HEK293T (cell line): ENCODE measurements around the gene CREB3L4.

ENCODE experiments used
- CTCF ChIA-PET: fragments of 350-600 bp; formaldehyde crosslinking; extraction: SDS; loops from one replicate; lab custom pipeline; 2021; ENCODE audit warnings: antibody characterized with exemption, inconsistent platforms; lab: Yijun Ruan, JAX
- POLR2A ChIA-PET: fragments of 350-600 bp; formaldehyde crosslinking; extraction: SDS; loops from one replicate; lab custom pipeline; 2020; ENCODE audit warnings: antibody characterized with exemption, inconsistent platforms; lab: Yijun Ruan, JAX
- DNase-seq: peaks from one replicate; pipeline ENCODE4 v3.0.0; 2012; ENCODE audit warnings: mixed read lengths; ENCODE audit errors: extremely low spot score
- ARNT ChIP-seq: fragments of 450-650 bp; IDR thresholded peaks from 2 replicates; pipeline ENCODE4 v1.6.1; 2017; ENCODE audit warnings: mild to moderate bottlenecking
- BHLHE40 ChIP-seq: fragments of 450-650 bp; IDR thresholded peaks from 2 replicates; pipeline ENCODE4 v1.6.1; 2016; ENCODE audit warnings: mild to moderate bottlenecking, moderate library complexity, borderline replicate concordance
- CTBP1 ChIP-seq: fragments of 450-650 bp; IDR thresholded peaks from 2 replicates; pipeline ENCODE4 v1.6.1; 2016; ENCODE audit warnings: borderline replicate concordance
- ELF4 ChIP-seq: fragments of 450-650 bp; IDR thresholded peaks from 2 replicates; pipeline ENCODE4 v1.6.1; 2017; ENCODE audit warnings: antibody characterized with exemption
- FOXA1 ChIP-seq: fragments of 450-650 bp; IDR thresholded peaks from 2 replicates; pipeline ENCODE4 v1.6.1; 2016; ENCODE audit warnings: mild to moderate bottlenecking
- FOXK2 ChIP-seq: fragments of 450-650 bp; IDR thresholded peaks from 2 replicates; pipeline ENCODE4 v1.6.1; 2016; ENCODE audit warnings: mild to moderate bottlenecking
- FOXM1 ChIP-seq: fragments of 450-650 bp; IDR thresholded peaks from 2 replicates; pipeline ENCODE4 v1.6.1; 2017; ENCODE audit warnings: mild to moderate bottlenecking, borderline replicate concordance
- HDGF ChIP-seq: fragments of 450-650 bp; IDR thresholded peaks from 2 replicates; pipeline ENCODE4 v1.6.1; 2017; ENCODE audit warnings: antibody characterized with exemption, borderline replicate concordance
- L3MBTL2 ChIP-seq: fragments of 450-650 bp; conservative IDR thresholded peaks from 2 replicates; pipeline ENCODE4 v1.6.1; 2016; ENCODE audit warnings: mild to moderate bottlenecking
- LEF1 ChIP-seq: fragments of 450-650 bp; IDR thresholded peaks from 2 replicates; pipeline ENCODE4 v1.6.1; 2017; ENCODE audit warnings: mild to moderate bottlenecking, borderline replicate concordance
- NFRKB ChIP-seq: fragments of 450-650 bp; IDR thresholded peaks from 2 replicates; pipeline ENCODE4 v1.6.1; 2016; ENCODE audit warnings: mild to moderate bottlenecking, moderate library complexity
- SP1 ChIP-seq: fragments of 450-650 bp; IDR thresholded peaks from 2 replicates; pipeline ENCODE4 v1.6.1; 2017
- SUZ12 ChIP-seq: fragments of 450-650 bp; IDR thresholded peaks from 2 replicates; pipeline ENCODE4 v1.6.1; 2016; ENCODE audit warnings: mild to moderate bottlenecking
- TARDBP ChIP-seq: fragments of 450-650 bp; IDR thresholded peaks from 2 replicates; pipeline ENCODE4 v1.6.1; 2016
- ZNF384 ChIP-seq: fragments of 450-650 bp; IDR thresholded peaks from 2 replicates; pipeline ENCODE4 v1.6.1; 2016
- TF ChIP-seq, protein P1 (sequence below): fragments of 450-650 bp; IDR thresholded peaks from 2 replicates; pipeline ENCODE4 v1.6.1; 2016

The CREB3L4 gene

DNA sequence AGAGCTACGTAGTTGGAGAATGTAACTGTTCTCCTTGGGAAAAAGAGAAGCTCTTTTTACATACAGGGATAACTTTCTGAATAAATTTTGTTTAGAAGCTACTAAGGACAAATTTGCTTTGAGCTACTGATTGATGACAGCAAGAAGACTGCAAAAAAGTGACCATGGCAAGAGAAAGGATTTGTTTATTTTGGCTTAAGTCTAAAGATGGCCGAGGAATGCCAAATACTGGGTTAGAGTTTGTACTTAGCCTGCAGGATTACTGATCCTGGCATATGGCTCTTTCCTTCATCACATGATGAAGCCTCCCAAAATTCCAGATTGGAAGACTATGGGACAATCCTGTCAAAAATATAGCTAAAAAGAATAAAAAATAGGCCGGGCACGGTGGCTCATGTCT is 51.6 kb downstream of the CREB3L4 start:
- ChIA-PET CTCF (interaction anchor here (0.5 to 0.6 kb wide), 2 partner anchors 22 to 108 kb away, joined by 3 to 4 read pairs; no protein-coding TSS in a partner anchor), POLR2A (interaction anchor here (1.8 kb wide), 1 partner anchor 29 kb away, joined by 8 read pairs; no protein-coding TSS in a partner anchor)
- TF ChIP-seq FOXM1 (no peak), FOXK2 (no peak), CTBP1 (no peak), TARDBP (no peak), SUZ12 (no peak), SP1 (no peak), BHLHE40 (no peak), ARNT (no peak), FOXA1 (no peak), ZNF384 (no peak), NFRKB (no peak), L3MBTL2 (no peak), ELF4 (no peak), HDGF (no peak), LEF1 (no peak)
- TF ChIP-seq, protein P1, sequence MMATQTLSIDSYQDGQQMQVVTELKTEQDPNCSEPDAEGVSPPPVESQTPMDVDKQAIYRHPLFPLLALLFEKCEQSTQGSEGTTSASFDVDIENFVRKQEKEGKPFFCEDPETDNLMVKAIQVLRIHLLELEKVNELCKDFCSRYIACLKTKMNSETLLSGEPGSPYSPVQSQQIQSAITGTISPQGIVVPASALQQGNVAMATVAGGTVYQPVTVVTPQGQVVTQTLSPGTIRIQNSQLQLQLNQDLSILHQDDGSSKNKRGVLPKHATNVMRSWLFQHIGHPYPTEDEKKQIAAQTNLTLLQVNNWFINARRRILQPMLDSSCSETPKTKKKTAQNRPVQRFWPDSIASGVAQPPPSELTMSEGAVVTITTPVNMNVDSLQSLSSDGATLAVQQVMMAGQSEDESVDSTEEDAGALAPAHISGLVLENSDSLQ = no peak
- no peak for DNase-seq

DNA sequence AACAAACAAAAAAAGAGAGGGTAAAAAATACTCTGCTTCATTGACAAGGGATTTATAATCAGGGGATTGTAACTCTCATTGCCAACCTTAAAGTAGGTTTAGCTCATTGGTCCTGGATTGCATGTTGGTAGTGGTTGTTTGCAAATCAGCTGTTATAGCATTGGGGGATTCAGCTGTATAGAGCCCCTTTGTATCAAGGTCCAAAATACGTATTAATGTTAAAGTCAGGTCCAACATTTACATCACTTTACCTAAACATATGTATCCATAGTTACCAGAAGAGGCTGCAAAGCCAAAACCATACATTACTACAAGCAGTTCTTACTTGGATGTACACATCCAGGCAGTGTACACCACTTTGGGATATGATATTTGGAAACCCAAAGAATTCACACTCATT is 52.2 kb downstream of the CREB3L4 start:
- ChIA-PET CTCF (interaction anchor here (0.5 to 0.6 kb wide), 2 partner anchors 23 to 107 kb away, joined by 3 to 4 read pairs; no protein-coding TSS in a partner anchor), POLR2A (interaction anchor here (1.8 kb wide), 1 partner anchor 30 kb away, joined by 8 read pairs; no protein-coding TSS in a partner anchor)
- no peak for DNase-seq
- TF ChIP-seq ZNF384 = no peak
- no peak for TF ChIP-seq CTBP1
- no peak for TF ChIP-seq ARNT
- TF ChIP-seq HDGF = no peak
- TF ChIP-seq SP1 = no peak
- no peak for TF ChIP-seq FOXK2
- TF ChIP-seq FOXM1 = no peak
- no peak for TF ChIP-seq BHLHE40
- TF ChIP-seq, protein P1 = no peak
- no peak for TF ChIP-seq SUZ12
- TF ChIP-seq FOXA1 = no peak
- TF ChIP-seq NFRKB = no peak
- TF ChIP-seq ELF4 = no peak
- TF ChIP-seq LEF1 = no peak
- TF ChIP-seq TARDBP = no peak
- no peak for TF ChIP-seq L3MBTL2
